ENCODE data around the gene TSSC4.

Gene TSSC4

GRCh38 chr11:2401436-2401984, 960 bp downstream of the TSSC4 start:
- no peak for DNase-seq (ENCODE audit: low read depth)

DNA sequence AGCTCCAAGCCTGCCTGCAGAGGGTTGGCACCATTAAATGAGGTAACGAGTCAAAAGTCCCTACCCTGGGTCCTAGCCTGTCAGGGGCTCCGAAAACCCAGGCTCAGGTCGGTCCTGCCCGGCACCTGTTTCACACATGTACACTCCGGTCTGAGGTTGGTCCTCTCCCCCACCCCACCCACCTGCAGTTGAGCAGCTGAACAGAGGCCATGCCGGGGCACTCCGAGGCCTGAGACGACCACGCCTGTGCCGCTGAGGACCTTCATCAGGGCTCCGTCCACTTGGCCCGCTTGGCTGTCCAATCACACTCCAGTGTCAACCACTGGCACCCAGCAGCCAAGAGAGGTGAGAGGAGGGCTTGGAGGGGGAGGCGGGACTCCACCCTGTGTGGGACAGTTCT, 1.6 kb downstream of the TSSC4 start:
- no peak for DNase-seq (ENCODE audit: low read depth)

DNA sequence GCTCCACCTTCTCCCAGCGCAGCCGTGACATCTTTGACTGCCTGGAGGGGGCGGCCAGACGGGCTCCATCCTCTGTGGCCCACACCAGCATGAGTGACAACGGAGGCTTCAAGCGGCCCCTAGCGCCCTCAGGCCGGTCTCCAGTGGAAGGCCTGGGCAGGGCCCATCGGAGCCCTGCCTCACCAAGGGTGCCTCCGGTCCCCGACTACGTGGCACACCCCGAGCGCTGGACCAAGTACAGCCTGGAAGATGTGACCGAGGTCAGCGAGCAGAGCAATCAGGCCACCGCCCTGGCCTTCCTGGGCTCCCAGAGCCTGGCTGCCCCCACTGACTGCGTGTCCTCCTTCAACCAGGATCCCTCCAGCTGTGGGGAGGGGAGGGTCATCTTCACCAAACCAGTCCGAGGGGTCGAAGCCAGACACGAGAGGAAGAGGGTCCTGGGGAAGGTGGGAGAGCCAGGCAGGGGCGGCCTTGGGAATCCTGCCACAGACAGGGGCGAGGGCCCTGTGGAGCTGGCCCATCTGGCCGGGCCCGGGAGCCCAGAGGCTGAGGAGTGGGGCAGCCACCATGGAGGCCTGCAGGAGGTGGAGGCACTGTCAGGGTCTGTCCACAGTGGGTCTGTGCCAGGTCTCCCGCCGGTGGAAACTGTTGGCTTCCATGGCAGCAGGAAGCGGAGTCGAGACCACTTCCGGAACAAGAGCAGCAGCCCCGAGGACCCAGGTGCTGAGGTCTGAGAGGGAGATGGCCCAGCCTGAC, 2.5 kb downstream of the TSSC4 start:
- no peak for DNase-seq (ENCODE audit: low read depth)

- no peak for DNase-seq (ENCODE audit: low read depth)
Measured at GRCh38 chr11:2404735-2405196, 4.2 kb downstream of the TSSC4 start.

DNA sequence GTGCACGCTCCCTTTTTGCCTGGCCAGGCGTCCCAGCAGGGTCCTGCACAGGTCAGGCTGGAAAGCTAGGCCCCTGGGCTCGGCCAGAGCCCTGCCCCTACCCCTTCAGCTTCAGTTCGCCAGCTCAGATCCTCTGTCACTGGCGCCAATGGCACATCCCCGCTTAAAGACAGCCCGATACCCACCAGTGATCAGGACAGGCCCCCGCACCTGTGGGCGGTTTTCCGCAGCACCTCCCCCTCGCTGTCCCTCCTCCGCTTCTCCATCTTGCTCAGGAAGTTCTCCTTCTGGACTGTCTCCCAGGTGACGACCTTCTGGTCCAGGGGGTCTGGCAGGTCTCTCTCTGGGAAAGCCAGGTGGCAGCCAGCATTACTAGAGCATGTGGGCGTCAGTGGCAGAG, 5.9 kb downstream of the TSSC4 start:
- DNase-seq (ENCODE audit: low read depth) = no peak

- DNase-seq (ENCODE audit: low read depth) = no peak
Measured at GRCh38 chr11:2406878-2407410, 6.4 kb downstream of the TSSC4 start.

DNA sequence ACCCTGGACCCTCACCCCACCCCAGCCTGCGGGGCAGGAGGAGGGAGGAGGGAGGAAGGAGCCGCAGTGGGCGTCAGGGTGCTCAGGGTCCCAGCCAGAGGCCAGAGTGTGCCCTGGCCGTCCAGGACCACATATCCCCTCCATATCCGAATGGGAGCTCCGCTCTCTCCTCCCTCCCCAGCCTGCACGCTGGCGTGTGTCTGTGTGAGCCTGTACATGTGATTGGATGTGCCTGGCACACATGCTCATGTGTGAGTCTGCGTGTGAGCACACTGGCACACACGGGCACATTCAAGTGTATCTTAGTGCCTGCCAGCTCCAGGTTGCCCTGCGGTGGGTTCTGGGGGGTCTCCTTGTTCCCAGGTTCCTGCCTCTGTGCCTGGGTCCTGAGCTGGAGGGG, 8.1 kb downstream of the TSSC4 start:
- DNase-seq (ENCODE audit: low read depth) = no peak

- no peak for DNase-seq (ENCODE audit: low read depth)
Measured at GRCh38 chr11:2409126-2409525, 8.6 kb downstream of the TSSC4 start.

DNA sequence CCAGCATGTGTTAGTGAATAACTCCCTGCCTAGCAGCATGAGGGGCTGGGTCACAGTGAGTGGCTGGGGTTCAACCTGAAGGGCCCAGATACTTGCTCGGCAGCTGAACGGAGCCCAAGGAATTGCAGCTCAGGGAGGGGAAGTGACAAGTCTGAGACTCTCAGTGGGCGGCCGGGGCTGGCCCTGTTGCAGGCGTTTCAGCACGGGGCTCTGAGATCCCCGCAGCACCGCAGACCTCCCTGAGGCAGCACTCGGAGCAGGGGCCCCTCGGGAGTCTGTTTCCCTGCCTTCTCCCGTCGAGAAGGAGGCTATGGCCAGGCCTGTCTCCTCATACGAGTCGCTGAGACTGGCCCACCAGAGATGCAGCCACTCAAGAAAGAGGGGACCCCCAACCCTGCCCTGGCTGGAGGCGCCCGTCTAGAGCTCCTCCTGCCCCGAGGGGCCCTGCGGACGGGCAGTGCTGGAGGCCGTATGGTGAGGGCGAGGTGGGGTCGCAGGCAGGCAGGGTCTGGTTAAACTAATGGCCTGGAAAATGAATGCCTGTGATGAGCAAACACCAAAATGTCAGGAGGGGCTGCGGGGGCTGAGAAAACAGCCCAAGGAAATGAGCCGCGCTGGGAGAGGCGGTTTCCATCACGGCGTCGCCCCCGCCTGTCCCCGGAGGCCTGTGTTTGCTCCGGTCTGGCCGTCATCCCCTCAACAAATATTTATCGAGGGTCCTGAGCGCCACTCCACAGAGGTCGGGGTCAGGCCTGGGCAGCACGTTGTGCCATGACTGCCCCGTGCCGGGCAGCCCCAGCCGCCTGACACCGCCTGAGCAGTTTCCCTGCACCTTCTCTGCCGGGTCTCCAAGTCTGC, 9.3 kb downstream of the TSSC4 start:
- no peak for DNase-seq (ENCODE audit: low read depth)

DNA sequence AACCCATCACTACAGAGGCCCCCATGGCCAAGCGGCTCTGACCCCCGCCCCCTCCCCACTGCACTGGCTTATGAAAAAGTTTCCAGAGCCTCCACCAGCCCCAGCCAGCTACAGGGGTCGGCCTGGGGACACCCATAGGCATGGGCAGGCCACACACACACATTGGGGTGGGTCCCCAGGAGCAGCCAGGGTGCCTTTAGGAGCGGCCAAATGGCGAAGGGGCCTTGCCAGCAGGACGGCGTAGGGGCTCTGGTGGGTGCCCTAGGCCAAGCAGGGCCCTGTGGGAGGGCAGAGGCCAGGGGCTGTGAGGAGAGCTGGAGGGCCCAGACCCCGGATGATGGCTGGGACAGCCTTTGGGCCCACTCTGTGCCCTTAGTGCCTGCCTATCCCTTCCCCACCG, 10.1 kb downstream of the TSSC4 start:
- no peak for DNase-seq (ENCODE audit: low read depth)

GRCh38 chr11:2411446-2412305, 11.1 kb downstream of the TSSC4 start:
- DNase-seq (ENCODE audit: low read depth) = no peak

- no peak for DNase-seq (ENCODE audit: low read depth)
Measured at GRCh38 chr11:2412323-2412722, 11.8 kb downstream of the TSSC4 start.

GRCh38 chr11:2413742-2414579, 13.4 kb downstream of the TSSC4 start:
- DNase-seq (ENCODE audit: low read depth) = no peak

DNA sequence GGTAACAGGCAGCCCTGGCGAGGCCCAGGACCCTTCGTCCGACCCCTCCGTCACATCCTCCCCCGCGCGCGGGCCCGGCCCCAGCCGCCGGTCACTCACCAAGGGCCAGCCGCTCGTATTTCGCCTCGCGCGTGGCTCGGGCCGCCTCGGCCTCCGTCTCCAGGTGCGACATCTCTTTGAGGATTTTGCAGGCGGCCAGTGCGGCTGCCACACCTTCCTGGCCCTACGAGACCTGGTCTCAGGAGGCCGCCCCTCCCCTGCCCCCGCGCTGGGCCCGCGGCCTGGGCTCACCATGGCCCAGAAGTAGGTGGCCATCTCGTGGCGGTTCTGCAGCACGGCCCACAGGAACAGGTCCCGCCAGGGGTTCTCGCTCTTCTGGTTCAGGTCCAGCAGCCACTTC, 14.1 kb downstream of the TSSC4 start:
- DNase-seq (ENCODE audit: low read depth) = no peak

DNA sequence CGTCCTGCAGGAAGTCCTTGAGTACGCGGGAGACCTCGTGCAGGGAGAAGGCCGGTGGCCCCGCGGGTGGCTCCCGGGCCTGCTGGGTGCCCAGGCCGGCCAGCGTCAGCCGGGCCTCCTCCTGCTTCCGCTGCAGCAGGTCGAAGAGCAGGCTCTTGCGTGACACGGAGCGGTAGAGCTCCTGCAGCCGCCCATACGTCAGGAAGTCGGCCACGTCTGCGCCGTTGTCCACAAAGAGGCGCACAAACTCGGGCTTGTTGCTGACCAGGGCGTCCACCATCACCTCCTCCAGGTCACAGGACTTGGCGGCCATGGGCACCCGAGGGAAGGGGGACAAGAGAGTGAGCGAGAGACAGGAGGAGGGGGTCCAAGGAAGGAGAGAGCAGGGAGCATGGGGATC, 14.6 kb downstream of the TSSC4 start:
- no peak for DNase-seq (ENCODE audit: low read depth)

DNA sequence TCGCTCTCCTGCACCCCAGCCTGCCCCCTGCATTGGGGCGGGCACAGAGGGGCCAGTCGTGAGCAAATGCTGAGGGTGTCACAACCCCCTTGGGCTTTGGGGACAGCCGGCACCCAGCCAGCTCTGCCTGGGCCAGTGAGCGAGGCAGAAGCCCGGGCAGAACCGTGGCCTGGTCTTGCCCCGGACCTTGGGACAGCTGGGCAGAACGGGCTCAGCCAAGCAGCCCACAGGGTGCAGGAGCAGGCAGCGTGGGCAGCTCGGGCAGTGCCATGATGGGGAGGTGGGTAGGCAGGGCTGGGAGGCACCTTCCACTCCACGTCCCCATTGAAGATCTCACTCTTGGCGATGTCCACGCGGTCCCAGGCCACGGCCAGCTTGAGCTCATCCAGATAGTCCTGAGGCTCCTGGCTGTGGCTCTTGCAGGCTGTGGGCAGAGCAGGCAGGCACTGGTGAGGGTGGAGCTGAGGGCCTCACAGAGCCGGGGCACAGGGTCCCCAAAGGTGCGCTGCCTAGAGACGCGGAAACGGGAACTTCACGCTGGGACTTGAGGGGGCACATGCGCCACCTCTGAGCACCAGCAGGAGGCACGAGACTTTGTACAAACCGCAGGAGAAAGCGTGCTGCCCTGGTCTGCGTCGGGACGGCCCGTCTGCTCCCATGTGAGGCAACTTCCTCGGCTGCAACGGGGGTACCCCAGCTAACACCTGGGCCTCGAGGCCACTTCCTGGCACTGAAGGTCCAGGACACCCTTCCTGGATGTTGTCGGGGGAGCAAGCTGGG, 15.2 kb downstream of the TSSC4 start:
- DNase-seq (ENCODE audit: low read depth) = no peak

- DNase-seq (ENCODE audit: low read depth) = no peak
Measured at GRCh38 chr11:2416765-2417164, 16.2 kb downstream of the TSSC4 start.

DNA sequence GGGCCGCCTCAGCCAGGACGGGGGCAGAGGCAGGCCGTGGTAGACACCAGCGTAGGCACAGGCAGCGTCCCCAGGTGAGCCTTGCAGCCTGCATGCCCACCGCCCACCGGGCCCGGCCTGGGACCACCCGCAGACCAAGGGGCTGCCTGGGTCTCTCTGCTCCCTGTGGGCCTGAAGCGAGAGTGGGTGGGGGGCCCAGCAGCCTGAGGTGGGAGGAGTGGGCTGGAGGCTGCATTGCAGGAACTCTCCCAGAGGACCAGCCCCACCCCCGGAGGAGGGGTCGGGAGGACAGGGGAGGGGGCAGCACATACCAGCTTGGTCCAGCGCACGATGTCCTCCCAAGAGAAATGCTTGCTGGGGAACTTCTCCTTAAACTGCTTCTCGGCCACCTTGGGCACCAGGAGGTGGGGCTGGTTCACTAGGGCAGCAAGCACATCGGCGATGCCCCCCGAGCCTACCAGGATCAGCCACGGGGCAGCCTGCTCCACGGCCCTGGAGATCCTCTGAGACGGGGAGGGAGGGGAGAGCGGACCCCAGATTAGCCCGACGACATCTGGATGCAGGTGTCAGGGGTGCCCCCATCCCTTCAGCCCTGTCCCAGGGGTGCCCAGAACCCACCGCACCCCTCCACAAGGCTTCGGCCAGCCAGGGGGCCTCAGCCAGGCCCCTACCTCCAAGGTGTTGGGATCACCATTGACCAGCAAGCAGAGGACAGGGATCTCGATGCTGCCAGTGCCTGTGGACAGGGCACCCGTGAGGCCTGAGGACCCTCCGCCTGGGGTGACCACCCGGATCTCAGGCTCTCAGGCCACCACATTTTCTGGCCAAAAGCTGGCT, 17.5 kb downstream of the TSSC4 start:
- DNase-seq (ENCODE audit: low read depth) = no peak

DNA sequence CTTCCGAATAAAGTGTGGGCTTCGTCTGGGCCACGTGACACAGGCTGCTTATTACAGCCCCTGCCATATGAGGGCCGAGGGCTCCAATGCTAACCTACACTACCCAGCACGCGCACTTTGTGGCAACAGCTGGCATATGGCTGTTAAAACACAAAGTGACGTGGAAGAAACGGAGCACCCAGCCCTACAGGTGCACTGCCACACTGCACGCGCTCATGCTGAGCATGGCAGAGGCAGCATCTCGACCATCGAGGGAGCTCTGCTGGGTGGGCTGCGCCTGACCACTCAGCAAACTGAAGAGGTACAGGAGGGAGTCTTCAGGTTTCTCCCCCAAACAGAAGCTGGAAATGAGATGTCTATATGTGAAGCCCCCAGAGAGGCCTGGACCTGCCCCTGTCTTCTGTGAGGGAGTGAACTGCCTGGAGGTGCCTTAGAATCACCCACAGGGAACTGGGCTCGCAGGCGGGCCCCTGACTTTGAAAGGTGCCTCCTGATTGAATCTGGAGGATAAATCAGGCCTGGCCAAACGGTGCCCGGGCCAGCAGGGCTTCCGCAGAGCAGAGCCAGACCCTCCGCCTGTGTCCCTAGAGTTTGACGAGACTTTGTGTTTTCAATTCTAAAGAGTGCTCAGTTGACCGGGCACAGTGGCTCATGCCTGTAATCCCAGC, 18.3 kb downstream of the TSSC4 start:
- DNase-seq (ENCODE audit: low read depth) = no peak

All from activated T-cell treated with anti-CD3 and anti-CD28 coated beads for 48 hours (primary cell).